NCI-H510A (cell line): ENCODE measurements around the gene SEMA4D.
"Not testable (repeated sequence)": the region's sequence is repeated elsewhere in the genome, so short reads cannot be mapped to it uniquely, and the experiment has no call there.

Experiments used
- DNase-seq: peaks from one replicate; lab custom pipeline; 2025; lab: John Stamatoyannopoulos, UW

Gene SEMA4D

DNA sequence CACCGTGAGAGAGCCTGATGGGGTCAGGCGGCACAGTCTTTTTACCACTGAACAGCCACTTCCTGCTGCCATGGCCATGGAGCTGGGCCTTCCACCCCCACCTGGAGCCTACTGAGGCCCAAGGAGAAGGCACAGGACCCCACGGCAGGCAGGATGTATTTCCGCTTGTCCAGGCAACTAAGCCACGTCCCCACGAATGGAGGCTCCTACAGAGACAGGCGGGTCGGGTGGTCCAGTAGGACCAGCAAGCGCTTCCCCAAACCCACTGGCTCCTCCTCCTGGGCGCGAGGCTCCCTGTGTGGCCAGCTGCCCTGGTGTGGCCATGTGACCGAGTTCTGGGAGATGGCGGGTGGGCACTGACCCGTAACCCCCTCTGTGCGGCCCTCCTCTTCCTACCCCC lies 113.1 kb downstream of the SEMA4D start:
- DNase-seq: no peak

GRCh38 chr9:89383721-89384300 lies 114.1 kb downstream of the SEMA4D start:
- no peak for DNase-seq

DNA sequence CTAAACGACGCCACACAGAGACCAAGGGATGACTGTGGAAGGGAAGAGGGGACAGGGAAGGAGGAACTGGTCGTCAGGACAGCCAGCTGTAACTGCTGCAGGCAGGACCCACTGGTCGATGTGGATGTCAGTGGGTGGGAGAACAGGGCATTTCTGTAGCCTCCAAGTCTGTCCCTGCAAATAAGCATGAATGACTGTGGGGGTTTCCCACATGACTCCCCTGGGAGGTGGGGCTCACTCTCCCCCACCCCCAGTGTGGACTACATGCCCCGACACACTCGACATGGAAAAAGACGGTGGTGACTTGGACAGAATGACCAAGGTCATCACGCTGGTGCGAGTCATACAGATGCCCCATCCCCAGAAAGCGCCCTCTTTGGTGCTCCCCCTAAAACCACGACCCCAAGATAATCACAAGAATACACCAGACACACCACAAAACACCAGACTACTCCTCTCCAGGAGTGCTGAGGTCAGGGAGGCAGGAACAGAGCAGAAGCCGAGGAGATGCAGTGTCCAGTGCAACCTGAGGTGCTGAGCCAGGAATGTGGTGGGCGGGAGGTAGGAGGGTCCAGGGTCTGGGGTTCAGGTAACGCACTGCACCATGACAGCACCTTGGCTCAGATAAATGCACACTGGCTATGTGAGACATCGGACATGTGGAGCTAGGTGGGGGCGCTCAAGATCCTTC lies 114.7 kb downstream of the SEMA4D start:
- DNase-seq: no peak

- DNase-seq: no peak
Observed at GRCh38 chr9:89382026-89382986, 115.6 kb downstream of the SEMA4D start.

- no peak for DNase-seq
Observed at GRCh38 chr9:89381308-89381609, 116.7 kb downstream of the SEMA4D start.

DNA sequence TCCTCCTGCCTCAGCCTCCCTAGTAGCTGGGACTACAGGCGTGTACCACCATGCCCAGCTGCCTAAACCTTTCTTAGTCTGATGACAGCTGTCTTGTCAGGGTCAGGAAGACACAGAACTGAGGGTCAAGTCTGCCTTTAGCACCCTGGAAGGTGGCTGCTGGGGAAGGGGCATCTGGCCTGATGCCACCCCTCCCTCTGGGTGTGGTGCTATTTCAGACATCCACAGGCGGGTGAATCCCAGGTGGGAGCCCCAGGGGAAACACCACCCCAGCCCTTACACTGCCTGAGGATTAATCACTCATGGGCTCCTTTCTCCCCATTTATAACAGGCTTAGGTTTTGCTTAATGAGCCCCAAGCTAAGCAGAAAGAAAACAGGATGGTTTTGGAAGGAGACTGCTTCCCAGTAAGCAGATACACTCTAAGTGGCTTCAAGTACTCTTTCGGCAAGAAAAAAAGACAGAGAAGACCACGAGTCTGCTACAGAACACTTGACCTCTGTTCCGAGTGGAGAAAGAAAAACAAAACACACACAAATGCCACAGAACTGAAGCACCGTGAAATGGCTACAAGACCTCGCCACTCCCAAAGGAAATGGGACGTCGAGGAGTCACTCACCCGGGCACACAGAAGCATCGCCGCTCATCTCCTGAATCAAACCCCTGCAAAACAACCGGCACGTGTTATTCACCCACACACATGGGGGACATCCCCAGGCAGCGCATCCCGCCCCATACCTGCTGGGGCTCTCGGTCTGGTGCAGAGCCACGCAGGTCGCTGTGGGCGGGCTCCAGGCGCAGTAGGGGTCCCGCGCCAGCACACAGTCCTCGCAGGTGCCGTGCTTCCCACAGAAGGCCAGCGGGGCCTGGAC lies 117.2 kb downstream of the SEMA4D start:
- no peak for DNase-seq

DNA sequence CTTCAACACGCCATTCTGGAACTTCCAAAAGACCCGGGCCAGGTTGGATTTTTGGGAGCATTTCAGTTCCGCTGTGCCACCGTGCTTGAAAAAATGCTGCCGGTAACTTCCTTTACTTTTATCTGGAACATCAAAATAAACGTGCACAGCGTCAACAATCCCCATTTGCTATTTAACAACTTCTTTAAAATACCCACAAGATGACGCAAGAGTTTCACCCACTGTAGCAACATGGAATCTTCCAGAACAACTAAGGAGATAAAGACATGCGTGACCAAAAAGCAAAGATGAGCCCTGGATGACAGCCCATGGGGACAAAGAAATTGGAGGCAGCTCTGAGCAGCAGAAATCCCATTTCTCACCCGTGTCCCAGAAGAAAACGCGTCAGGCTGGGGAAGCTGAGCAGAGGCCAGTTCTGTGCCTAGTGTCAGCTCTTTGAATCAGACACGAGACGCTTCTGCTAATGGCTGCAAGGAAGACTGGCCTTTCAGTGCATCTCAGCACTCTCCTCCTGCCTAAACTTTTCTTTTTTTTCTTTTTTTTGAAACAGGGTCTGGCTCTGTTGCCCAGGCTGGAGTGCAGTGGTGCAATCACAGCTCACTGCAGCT lies 118.3 kb downstream of the SEMA4D start:
- DNase-seq: no peak

GRCh38 chr9:89379031-89379430 lies 118.9 kb downstream of the SEMA4D start:
- no peak for DNase-seq

GRCh38 chr9:89378541-89378940 lies 119.4 kb downstream of the SEMA4D start:
- DNase-seq: no peak

DNA sequence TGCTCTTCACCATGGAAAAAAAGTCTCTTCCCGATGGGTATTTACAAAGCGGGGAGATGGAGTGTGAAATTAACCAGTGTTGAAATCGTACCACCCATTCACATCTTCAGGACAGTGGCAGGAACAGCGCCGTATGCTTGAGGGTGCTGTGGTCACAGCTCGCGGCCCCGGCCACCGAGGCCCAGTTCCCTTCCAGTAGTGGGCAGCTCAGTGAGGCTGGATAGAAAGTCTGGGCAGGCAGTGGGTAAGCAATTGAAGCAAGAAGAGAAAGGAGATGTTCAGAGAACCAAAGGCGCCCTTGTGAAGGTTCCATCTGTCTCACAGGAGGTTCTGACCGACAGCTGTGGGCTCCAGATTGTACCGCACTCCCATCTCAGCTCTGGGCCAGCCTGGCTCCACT lies 120.5 kb downstream of the SEMA4D start:
- no peak for DNase-seq

DNA sequence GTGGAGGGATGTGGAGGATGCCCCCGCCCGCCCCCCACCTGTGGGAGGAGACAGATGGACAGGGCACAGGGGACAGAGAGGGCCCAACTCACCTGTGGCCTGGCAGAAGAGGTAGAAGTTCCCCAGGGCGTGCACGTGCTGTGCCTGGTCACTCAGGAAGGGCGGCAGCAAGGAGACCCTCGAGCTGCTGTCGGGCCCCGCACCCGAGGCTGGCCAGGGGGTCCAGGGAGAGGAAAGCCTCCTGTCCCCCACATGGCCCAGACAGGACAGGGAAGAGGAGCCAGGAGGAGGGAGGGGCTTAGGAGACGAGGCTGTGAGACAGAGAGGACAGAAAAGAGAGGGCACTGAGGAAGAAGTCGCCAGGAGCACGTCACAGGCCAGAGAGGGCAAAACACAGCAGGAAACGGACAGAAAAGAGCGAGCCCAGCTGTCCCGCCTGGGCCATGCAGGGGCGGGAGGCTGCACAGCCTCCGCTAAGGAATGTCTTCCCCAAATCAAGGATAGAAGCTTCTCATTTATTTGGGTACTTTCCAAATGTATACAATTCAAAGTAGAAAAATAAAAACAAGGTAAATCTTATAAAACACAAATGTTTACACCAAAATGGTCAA lies 121.1 kb downstream of the SEMA4D start:
- no peak for DNase-seq

GRCh38 chr9:89376286-89376685 lies 121.6 kb downstream of the SEMA4D start:
- no peak for DNase-seq

GRCh38 chr9:89375191-89375760 lies 122.6 kb downstream of the SEMA4D start:
- DNase-seq: no peak

DNA sequence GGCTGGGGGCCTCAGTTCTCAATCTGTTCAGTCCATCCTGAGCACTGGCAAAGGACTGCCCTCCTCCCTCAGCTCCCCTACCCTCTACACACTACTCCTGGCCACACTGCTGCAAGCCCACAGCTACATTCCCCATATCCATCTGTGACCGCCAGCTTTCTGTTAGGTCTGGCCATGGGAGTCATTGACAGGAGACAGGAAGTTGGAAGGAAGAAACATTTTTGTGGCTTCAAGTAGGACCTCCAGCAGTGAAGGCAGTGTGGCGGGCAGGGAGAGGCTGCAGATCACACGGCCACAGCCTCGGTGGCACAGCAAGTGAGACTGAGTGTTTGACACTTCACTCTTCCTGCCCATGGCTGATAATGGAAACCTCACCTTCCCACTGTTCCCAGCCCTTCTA lies 123.7 kb downstream of the SEMA4D start:
- DNase-seq: no peak

DNA sequence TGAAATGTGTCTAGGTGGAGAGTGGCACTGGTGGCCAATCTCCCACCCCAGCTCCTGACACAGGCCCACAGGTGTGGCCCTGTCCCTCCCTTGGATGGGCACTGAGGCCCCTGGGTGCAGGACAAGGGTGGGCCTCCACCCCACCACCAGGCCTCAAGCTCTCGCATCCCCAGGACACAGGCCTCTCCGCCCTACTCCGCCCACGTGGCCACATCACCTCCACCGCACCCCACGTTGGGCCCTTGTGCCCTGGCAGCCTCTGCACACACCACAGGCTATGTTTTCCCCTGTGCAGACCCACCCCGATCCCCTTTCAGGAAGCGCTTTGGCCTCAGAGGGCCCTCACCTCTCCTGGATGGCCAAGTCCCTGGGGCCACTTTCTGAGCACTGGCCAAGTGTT lies 124.9 kb downstream of the SEMA4D start:
- no peak for DNase-seq

DNA sequence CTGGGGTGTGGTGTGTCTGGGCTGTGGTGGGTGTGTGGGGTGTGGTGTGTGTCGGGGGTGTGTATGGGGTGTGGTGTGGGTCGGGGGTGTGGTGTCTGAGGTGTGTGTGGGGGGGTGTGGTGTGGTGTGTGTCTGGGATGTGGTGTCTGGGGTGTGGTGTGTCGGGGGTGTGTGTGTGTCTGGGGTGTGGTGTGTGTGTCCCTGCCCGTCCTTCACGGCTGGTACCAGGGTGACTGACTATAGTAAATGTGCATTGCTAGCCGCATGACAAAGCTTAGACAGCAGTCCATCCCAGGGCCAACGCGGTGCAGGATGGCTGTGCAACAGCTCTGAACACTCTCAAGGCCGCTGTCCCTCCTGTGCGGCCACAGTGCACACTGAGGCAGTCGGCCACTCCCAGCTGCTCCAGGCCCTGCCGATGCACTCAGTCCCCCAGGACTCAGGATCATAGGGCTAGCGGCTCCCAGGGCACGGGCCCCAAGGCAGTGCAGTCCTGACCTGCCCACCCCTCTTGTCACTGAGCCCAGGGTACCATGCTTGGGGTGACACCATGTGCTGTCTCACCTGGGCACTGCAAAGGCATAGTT lies 125.6 kb downstream of the SEMA4D start:
- no peak for DNase-seq

GRCh38 chr9:89371791-89372190 lies 126.1 kb downstream of the SEMA4D start:
- not testable (repeated sequence) for DNase-seq

DNA sequence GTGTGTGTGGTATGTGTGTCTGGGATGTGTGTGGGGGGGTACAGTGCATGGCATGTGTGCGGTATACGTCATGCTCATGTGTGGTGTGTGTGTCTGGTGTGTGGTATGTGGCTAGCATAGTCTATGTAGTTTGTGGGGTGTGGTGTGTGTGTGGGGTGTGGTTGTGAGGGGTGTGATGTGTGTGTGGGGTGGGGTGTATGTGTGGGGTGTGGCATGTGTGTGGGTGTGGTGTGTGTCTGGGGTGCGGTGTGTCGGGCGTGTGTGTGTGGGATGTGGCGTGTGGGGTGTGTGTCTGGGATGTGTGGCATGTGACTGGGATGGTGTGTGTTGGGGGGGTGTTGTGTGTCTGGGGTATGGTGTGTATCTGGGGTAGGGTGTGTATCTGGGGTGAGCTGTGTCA lies 127.3 kb downstream of the SEMA4D start:
- no peak for DNase-seq

GRCh38 chr9:89368978-89369377 lies 128.9 kb downstream of the SEMA4D start:
- no peak for DNase-seq

DNA sequence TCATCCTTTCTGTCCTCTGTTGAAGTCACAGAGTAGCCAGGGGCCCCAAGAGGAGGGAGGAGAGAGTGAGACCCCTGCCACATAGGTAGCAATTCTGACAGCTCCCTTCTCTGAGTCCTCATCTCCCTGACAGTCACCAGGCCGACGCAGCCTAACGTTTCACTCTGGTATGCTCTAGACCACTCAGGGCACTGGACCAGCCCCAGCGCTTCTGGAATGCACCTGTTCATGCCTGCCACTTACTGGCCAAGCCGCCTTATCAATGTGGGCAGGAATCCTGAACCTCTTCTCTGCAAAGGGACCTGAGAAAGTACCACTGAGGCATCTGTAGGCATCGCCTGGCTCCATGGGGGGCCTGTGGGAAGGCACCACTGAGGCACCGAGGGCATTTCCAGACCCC lies 129.4 kb downstream of the SEMA4D start:
- DNase-seq: no peak
